ENCODE results near the gene STYX.

DNA sequence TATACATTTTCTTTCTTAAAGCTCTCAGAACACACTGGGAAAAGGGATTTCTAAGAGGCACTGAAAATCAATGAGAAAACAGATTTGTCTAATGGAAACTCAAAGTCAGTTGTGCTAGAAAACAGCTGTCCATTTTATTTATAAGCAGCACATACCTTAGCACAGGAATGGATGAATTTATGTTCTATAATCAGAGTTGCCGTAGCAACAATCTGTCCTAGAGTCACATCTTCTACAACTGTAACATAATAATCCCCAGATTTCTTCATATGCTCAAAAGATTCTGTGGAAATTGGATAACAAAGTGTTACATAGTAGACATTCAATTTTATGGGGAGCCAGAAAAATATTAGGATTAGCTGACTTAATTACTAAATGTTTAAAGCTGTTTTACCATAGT is 51.7 kb downstream of the STYX start:
- TF ChIP-seq, protein P1, sequence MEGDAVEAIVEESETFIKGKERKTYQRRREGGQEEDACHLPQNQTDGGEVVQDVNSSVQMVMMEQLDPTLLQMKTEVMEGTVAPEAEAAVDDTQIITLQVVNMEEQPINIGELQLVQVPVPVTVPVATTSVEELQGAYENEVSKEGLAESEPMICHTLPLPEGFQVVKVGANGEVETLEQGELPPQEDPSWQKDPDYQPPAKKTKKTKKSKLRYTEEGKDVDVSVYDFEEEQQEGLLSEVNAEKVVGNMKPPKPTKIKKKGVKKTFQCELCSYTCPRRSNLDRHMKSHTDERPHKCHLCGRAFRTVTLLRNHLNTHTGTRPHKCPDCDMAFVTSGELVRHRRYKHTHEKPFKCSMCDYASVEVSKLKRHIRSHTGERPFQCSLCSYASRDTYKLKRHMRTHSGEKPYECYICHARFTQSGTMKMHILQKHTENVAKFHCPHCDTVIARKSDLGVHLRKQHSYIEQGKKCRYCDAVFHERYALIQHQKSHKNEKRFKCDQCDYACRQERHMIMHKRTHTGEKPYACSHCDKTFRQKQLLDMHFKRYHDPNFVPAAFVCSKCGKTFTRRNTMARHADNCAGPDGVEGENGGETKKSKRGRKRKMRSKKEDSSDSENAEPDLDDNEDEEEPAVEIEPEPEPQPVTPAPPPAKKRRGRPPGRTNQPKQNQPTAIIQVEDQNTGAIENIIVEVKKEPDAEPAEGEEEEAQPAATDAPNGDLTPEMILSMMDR (conservative IDR thresholded peaks at IDR 0.05; ENCODE audit: low read length) = no peak
- TF ChIP-seq EZH2phosphoT487 (IDR thresholded peaks at IDR 0.05; ENCODE audit: borderline replicate concordance) = no peak
